Neural cell (in vitro differentiated cells): ENCODE results near the gene CFAP61. TPM values are rescaled to one million over a fixed set of nuclear protein-coding genes. Genes with fewer than 3 reads are reported as not detected.
A peak's percentile ranks its signal among the peaks of the same experiment; 100 is the strongest.

Experiments
- H2AFZ ChIP-seq: fragments of 200-600, 300-800 bp; sonication (generic), shearing (Covaris generic); 2 replicates; pipeline ENCODE4 v1.6.0; 2014; ENCODE audit warnings: low read depth, mild to moderate bottlenecking, antibody characterized with exemption, low read length, moderate library complexity
- H3F3A ChIP-seq: fragments of 200-600 bp; shearing (Covaris generic); 2 replicates; pipeline ENCODE4 v1.6.1; 2016; ENCODE audit warnings: mild to moderate bottlenecking, moderate library complexity, mixed read lengths, antibody characterized with exemption, low read length; ENCODE audit not compliant: insufficient read depth, poor library complexity, severe bottlenecking
- H3K27ac ChIP-seq: fragments of 200-600, 300-800 bp; sonication (generic), shearing (Covaris generic); 2 replicates; pipeline ENCODE4 v1.5.1; 2014; ENCODE audit warnings: mild to moderate bottlenecking, low read length, moderate library complexity
- H3K27me3 ChIP-seq: fragments of 300-800, 200-600 bp; sonication (generic), shearing (Covaris generic); 2 replicates; pipeline ENCODE4 v1.6.0; 2014; ENCODE audit warnings: mild to moderate bottlenecking, low read depth, low read length, moderate library complexity; ENCODE audit not compliant: insufficient read depth
- H3K36me3 ChIP-seq: fragments of 300-800, 200-600 bp; sonication (generic), shearing (Covaris generic); 2 replicates; pipeline ENCODE4 v1.5.1; 2014; ENCODE audit warnings: mild to moderate bottlenecking, antibody characterized with exemption, low read length, moderate library complexity; ENCODE audit not compliant: insufficient read depth
- H3K4me2 ChIP-seq: fragments of 300-800, 200-600 bp; sonication (generic), shearing (Covaris generic); 2 replicates; pipeline ENCODE4 v1.6.0; 2014; ENCODE audit warnings: mild to moderate bottlenecking, low read length
- H3K4me3 ChIP-seq: fragments of 300-800, 200-600 bp; sonication (generic), shearing (Covaris generic); 2 replicates; pipeline ENCODE4 v1.5.1; 2014; ENCODE audit warnings: mild to moderate bottlenecking, low read length, moderate library complexity
- H3K79me2 ChIP-seq: fragments of 200-600 bp; shearing (Covaris generic); replicated peaks from 2 replicates; pipeline ENCODE4 v1.6.0; 2014; ENCODE audit warnings: mild to moderate bottlenecking, low read length, moderate library complexity; ENCODE audit not compliant: insufficient read depth
- H3K9ac ChIP-seq: fragments of 300-800, 200-600 bp; sonication (generic), shearing (Covaris generic); 2 replicates; pipeline ENCODE4 v1.6.1; 2016; ENCODE audit warnings: mild to moderate bottlenecking, low read length, mixed read lengths
- H3K9me2 ChIP-seq: fragments of 200-600 bp; shearing (Covaris generic); 2 replicates; pipeline ENCODE4 v1.6.1; 2016; ENCODE audit warnings: mild to moderate bottlenecking, low read length, mixed read lengths; ENCODE audit not compliant: insufficient read depth
- H3K9me3 ChIP-seq: fragments of 200-600, 300-800 bp; sonication (generic), shearing (Covaris generic); 2 replicates; pipeline ENCODE4 v1.6.1; 2016; ENCODE audit warnings: mild to moderate bottlenecking, mixed run types, low read length, moderate library complexity, mixed read lengths
- H4K20me1 ChIP-seq: fragments of 200-600 bp; shearing (Covaris generic); 2 replicates; pipeline ENCODE4 v1.6.1; 2016; ENCODE audit warnings: mild to moderate bottlenecking, mixed run types; ENCODE audit not compliant: insufficient read depth
- EP300 ChIP-seq: fragments of 450-650 bp; conservative IDR thresholded peaks from 2 replicates; pipeline ENCODE4 v1.6.1; 2014; ENCODE audit warnings: antibody characterized with exemption, mild to moderate bottlenecking, moderate library complexity; ENCODE audit not compliant: poor library complexity, severe bottlenecking
- EZH2 ChIP-seq: fragments of 200-600, 300-800 bp; shearing (Covaris generic), sonication (generic); IDR thresholded peaks from 2 replicates; pipeline ENCODE4 v1.6.1; 2014; ENCODE audit warnings: antibody characterized with exemption, low read length, borderline replicate concordance, mild to moderate bottlenecking; ENCODE audit not compliant: insufficient read depth, poor library complexity, severe bottlenecking
- MXI1 ChIP-seq: fragments of 450-650 bp; conservative IDR thresholded peaks from 2 replicates; pipeline ENCODE4 v1.6.1; 2014; ENCODE audit warnings: antibody characterized with exemption, mild to moderate bottlenecking; ENCODE audit not compliant: poor library complexity, severe bottlenecking
- POLR2AphosphoS5 ChIP-seq: IDR thresholded peaks from 2 replicates; pipeline ENCODE4 v1.6.1; 2012
- RAD21 ChIP-seq: fragments of 450-650 bp; conservative IDR thresholded peaks from 2 replicates; pipeline ENCODE4 v1.6.1; 2014; ENCODE audit warnings: antibody characterized with exemption, mild to moderate bottlenecking, moderate library complexity
- REST ChIP-seq: IDR thresholded peaks from 2 replicates; pipeline ENCODE4 v1.6.1; 2012; ENCODE audit warnings: borderline replicate concordance
- SMC3 ChIP-seq: fragments of 450-650 bp; conservative IDR thresholded peaks from 2 replicates; pipeline ENCODE4 v1.6.1; 2014; ENCODE audit warnings: antibody characterized with exemption, mild to moderate bottlenecking, moderate library complexity; ENCODE audit not compliant: poor library complexity
- TAF1 ChIP-seq: IDR thresholded peaks from 2 replicates; pipeline ENCODE4 v1.6.1; 2012; ENCODE audit warnings: low read depth
- polyA plus RNA-seq: library from polyadenylated mRNA; depleted of rRNA; stranded (reverse); fragments of >200 nt; gene quantifications from 2 replicates; pipeline ENCODE4 v1.2.3, GENCODE V29; 2014
- TF ChIP-seq, protein P1 (sequence below): fragments of 450-650 bp; IDR thresholded peaks from 2 replicates; pipeline ENCODE4 v1.5.1; 2014; ENCODE audit warnings: antibody characterized with exemption, mild to moderate bottlenecking, moderate library complexity; ENCODE audit not compliant: poor library complexity, severe bottlenecking

The CFAP61 gene
- polyA plus RNA-seq, 1 donor from 2014 or later, result 0.42 TPM

- Histone ChIP-seq H3K27me3 (peaks cover 26% of the 10 kb centered on the region), H3K4me3 (peak overlapping the region; percentile 83), H3K9me3 (no peaks in the 10 kb centered on the region)
Observed at GRCh38 chr20:20369250-20370093, 317.1 kb downstream of the CFAP61 start.

GRCh38 chr20:20370094-20370575 is 317.8 kb downstream of the CFAP61 start:
- H3K9ac ChIP-seq, result peak overlapping the region; percentile 80
- peaks cover 20% of the 10 kb centered on the region for H3K27me3 ChIP-seq
- H2AFZ ChIP-seq, result no peak overlapping the region
- H3K27ac ChIP-seq, result peak overlapping the region; percentile 26
- peak overlapping the region; percentile 93 for H3K4me2 ChIP-seq
- H3F3A ChIP-seq, result peaks cover 3% of the 10 kb centered on the region
- peak overlapping the region; percentile 83 for H3K4me3 ChIP-seq
- no peaks in the 10 kb centered on the region for H3K9me2 ChIP-seq
- peak; percentile 7 for TF ChIP-seq MXI1
- no peak for TF ChIP-seq POLR2AphosphoS5
- no peaks in the 10 kb centered on the region for H3K9me3 ChIP-seq
- no peaks in the 10 kb centered on the region for H3K36me3 ChIP-seq
- H4K20me1 ChIP-seq, result peaks cover 6% of the 10 kb centered on the region
- peaks cover 37% of the 10 kb centered on the region for H3K79me2 ChIP-seq

More at GRCh38 chr20:20369250-20370093, 317.1 kb downstream of the CFAP61 start:
- H3K4me2 ChIP-seq, result peak overlapping the region; percentile 93
- H2AFZ ChIP-seq, result no peak overlapping the region
- H3K36me3 ChIP-seq, result no peaks in the 10 kb centered on the region
- no peaks in the 10 kb centered on the region for H3K9me2 ChIP-seq
- H3F3A ChIP-seq, result peaks cover 3% of the 10 kb centered on the region
- H3K9ac ChIP-seq, result peak overlapping the region; percentile 80
- H3K79me2 ChIP-seq, result peaks cover 37% of the 10 kb centered on the region
- TF ChIP-seq SMC3 (peak; percentile 34), EZH2 (no peak), RAD21 (peak; percentile 33), MXI1 (peak; percentile 66), POLR2AphosphoS5 (no peak), TAF1 (no peak)
- TF ChIP-seq, protein P1, sequence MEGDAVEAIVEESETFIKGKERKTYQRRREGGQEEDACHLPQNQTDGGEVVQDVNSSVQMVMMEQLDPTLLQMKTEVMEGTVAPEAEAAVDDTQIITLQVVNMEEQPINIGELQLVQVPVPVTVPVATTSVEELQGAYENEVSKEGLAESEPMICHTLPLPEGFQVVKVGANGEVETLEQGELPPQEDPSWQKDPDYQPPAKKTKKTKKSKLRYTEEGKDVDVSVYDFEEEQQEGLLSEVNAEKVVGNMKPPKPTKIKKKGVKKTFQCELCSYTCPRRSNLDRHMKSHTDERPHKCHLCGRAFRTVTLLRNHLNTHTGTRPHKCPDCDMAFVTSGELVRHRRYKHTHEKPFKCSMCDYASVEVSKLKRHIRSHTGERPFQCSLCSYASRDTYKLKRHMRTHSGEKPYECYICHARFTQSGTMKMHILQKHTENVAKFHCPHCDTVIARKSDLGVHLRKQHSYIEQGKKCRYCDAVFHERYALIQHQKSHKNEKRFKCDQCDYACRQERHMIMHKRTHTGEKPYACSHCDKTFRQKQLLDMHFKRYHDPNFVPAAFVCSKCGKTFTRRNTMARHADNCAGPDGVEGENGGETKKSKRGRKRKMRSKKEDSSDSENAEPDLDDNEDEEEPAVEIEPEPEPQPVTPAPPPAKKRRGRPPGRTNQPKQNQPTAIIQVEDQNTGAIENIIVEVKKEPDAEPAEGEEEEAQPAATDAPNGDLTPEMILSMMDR, result peak; percentile 72
- peaks cover 6% of the 10 kb centered on the region for H4K20me1 ChIP-seq
- peak overlapping the region; percentile 26 for H3K27ac ChIP-seq

GRCh38 chr20:20371083-20371482 is 318.8 kb downstream of the CFAP61 start:
- peaks cover 37% of the 10 kb centered on the region for H3K79me2 ChIP-seq
- H3F3A ChIP-seq, result no peaks in the 10 kb centered on the region
- no peaks in the 10 kb centered on the region for H3K36me3 ChIP-seq
- no peak overlapping the region for H2AFZ ChIP-seq
- H3K9me3 ChIP-seq, result no peaks in the 10 kb centered on the region
- peaks cover 6% of the 10 kb centered on the region for H4K20me1 ChIP-seq
- H3K27me3 ChIP-seq, result peaks cover 10% of the 10 kb centered on the region
- H3K4me2 ChIP-seq, result peak overlapping the region; percentile 93
- TF ChIP-seq REST (no peak), TAF1 (no peak), EP300 (no peak), SMC3 (peak; percentile 19)
- peak overlapping the region; percentile 45 for H3K9ac ChIP-seq
- no peak overlapping the region for H3K27ac ChIP-seq
- H3K9me2 ChIP-seq, result no peaks in the 10 kb centered on the region
- H3K4me3 ChIP-seq, result peak overlapping the region; percentile 83
